ENCODE results near the gene CLOCK. TPM values are rescaled to one million over a fixed set of nuclear protein-coding genes. Genes with fewer than 3 reads are reported as not detected.
A peak's percentile ranks its signal among the peaks of the same experiment; 100 is the strongest.

CLOCK gene
- total RNA-seq, 2 donors from 2014 or later = 26.8 to 33.5 TPM

DNA sequence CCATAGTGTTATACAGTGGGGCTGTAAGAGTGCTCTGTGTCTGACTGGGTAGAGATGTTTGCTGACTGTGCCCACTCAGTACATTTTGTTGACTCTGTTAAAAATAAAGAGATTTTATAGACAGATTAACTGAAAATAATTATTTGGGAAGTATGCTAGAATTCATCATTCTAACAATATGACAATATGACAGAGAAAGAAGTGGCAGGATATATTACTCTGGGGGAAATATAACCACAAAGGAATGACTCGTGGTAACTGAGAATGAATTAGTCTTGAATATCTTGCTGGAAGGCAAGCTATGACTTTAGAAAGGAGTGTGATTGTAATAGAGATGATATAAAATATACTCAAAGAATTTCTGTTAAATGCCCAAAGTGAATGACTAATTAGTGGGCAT lies 104.2 kb downstream of the CLOCK start:
- DNase-seq (no peak), ATAC-seq (no peak)
- intact Hi-C loops (cut with DNase I) = no loop called here

DNA sequence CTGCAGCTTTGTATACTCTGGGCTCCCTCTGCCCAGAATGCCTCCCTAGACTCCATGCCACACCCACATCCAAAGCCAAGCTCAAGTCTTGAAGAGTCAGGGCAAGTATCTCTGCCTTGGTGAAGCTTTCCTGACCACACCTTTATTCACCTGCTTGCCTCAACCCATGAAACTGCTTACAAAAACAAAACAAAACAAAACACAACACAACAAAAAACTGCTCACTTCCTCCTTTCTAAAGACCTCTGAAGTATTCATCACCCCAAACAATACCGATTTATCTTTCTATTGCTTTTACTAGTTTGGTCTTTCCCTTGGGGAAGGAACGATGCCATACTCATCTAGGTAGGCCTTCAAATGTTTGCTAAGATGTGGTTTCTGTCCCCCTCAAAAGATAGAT lies 105.9 kb downstream of the CLOCK start:
- DNase-seq (no peak), ATAC-seq (no peak)
- intact Hi-C loops (cut with DNase I) = no loop called here

DNA sequence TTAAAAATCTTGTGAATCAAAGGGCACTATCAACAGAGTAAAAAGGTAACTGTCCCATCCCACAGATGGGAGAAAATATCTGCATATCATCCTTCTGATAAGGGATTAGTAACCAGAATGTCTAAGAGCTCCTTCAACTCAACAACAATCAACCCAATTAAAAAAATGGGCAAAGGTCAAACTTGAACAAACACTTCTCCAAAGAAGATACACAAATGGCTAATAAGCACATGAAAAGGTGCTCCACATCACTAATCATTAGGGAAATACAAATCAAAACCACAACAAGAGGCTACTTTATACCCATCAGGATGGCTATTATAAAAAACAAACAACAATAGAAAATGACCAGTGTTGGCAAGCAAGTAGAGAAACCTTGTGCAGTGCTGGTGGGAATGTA lies 107.7 kb downstream of the CLOCK start:
- intact Hi-C loops (cut with DNase I) = no loop called here
- ATAC-seq = no peak
- DNase-seq = no peak

DNA sequence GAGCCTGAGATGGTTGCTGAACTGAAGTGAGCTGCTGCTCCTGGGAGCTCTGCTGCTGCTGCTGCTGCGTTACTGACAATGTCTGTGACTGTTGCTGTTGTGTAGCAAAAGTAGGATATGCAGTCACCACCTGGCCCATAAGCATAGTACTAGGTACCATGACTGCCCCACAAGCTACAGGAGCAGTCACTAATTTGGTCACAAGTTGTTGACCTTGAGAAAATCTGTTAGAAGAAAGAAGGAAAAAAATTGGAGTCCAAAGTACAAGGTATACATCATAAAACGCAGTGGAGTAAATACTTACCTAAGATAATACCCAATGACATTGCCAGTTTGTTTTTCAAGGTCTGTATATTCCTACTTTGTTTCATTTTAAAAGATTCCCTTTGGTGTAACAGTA lies 108.4 kb downstream of the CLOCK start:
- DNase-seq (no peak), ATAC-seq (no peak)
- intact Hi-C loops (cut with DNase I) = no loop called here

GRCh38 chr4:55437823-55438222 lies 108.9 kb downstream of the CLOCK start:
- intact Hi-C loops (cut with DNase I) = no loop called here
- peak in 1 of 2 donors; percentile 7 for ATAC-seq
- DNase-seq = no peak

GRCh38 chr4:55437356-55437796 lies 109.3 kb downstream of the CLOCK start:
- DNase-seq (no peak), ATAC-seq (peak in 1 of 2 donors; percentile 19)
- intact Hi-C loops (cut with DNase I) = no loop called here

DNA sequence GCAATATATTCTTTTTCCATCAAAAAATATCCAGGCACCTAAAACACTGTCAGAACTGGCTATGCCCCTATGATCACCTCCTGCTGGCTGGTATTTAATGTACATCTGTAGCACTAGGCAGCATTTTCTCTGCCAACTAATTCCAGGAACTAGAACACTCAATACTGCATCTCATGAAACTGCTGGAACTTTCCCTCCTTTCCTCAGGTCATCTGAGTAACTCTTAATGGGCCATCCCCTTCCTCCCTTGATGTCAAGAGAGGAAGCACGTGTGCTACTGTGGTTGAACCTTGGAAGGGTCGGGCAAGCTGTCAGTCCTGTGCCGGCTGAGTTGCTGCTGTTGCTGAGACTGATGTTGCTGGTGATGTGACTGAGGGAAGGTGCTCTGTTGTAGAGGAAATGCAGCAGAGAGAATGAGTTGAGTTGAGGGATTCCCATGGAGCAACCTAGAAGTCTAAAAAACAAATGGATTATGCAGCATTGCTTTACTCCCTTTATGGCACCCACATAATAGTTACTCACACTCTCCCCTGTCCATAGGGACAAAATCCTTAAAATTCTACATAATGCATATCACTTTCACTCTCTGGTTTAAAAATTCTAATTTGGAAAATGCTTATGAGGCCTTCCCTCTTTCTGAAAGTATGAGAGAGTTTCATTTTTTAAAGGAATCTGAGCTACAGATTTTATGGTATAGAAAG lies 111.4 kb downstream of the CLOCK start:
- peak in 1 of 2 donors; percentile 50 for ATAC-seq
- no peak for DNase-seq
- intact Hi-C loops (cut with DNase I) = no loop called here

- intact Hi-C loops (cut with DNase I) = no loop called here
- DNase-seq = no peak
These were observed 114.9 kb downstream of the CLOCK start for GRCh38 chr4:55431710-55432336.

GRCh38 chr4:55424791-55425190 lies 121.9 kb downstream of the CLOCK start:
- intact Hi-C loops (cut with DNase I) = loop anchor here in 1 of 2 donors (5.0 kb wide), 1 partner anchor 48 kb away; no protein-coding TSS in a partner anchor
- ATAC-seq (no peak), DNase-seq (no peak)

More at GRCh38 chr4:55431710-55432336, 114.9 kb downstream of the CLOCK start:
- ATAC-seq = no peak

- DNase-seq (no peak), ATAC-seq (no peak)
- intact Hi-C loops (cut with DNase I) = no loop called here
These were observed 130.5 kb downstream of the CLOCK start for GRCh38 chr4:55416176-55416575.

- DNase-seq (no peak), ATAC-seq (no peak)
- intact Hi-C loops (cut with DNase I) = no loop called here
These were observed 135.1 kb downstream of the CLOCK start for GRCh38 chr4:55411621-55412020.

DNA sequence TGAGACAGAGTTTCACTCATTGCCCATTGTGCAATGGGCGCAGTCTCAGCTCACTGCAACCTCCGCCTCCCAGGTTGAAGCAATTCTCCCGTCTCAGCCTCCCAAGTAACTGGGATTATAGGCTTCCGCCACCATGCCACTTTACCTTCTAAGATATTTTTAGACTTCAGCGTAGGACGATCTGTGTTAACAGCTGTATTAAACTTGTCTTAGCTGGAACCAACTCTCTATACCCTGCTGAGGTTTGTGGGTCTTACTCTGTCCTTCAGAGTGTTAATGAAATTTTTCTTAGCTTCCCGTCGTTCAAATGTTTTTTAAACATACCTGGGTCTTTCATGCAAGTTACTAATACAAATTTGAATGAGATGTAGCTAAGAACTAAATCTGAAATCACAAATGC lies 136.3 kb downstream of the CLOCK start:
- peak; percentile 12 to 14 for ATAC-seq
- DNase-seq = no peak
- intact Hi-C loops (cut with DNase I) = no loop called here

DNA sequence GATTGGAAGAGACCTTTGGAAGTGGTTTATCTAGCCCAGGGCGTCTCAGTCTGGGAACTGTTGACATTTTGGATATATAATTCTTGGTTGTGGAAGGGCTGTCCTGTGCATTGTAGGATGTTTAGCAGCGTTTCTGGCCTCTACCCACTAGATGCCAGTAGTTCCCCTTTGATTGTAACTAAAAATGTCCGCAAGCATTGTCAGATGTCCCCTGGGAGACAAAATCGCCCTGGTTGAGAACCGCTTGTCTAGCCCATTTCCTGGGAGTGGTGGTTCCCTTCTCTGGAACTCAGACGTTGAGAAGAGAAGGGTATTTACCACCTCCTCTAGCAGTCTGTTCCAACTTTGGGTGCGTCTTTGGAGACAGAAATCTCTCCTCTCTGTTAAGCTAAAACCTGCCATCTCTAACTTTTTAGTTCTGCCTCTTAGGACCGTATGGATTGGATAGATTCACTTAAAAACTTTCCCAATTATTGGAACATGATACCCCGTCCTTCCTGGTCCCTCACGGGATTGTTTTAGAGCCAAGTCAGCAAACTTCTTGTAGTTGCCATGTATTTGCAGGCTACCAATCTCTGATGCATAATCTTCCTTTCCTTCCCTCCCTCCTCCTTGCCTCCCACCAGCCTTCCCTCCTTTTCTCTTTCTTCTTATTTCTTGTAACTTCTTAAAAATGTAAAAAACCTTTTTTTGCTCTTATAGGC lies 137.1 kb downstream of the CLOCK start:
- no peak for DNase-seq
- intact Hi-C loops (cut with DNase I) = no loop called here

DNA sequence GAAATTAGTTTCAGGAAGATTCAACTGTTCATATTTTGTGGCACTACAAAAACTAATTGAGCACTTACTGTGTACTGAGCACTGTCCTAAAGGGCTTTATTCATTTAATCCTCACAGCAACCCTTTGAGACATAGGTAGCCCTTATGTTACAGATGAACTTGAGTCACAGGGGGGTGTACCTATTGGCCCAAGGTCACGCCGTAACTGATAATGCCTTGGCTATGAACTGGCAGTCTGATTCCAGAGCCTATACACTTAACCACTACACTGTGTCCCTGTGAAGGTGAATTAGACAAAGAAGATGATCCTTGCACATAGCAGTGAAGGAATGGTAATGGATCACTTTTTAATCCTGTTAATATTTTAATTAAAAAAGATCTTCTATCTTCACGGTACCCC lies 138.9 kb downstream of the CLOCK start:
- DNase-seq = no peak
- intact Hi-C loops (cut with DNase I) = no loop called here
- ATAC-seq = no peak

More for the DNA sequence above, 137.1 kb downstream of the CLOCK start:
- peak; percentile 60 to 76 for ATAC-seq

DNA sequence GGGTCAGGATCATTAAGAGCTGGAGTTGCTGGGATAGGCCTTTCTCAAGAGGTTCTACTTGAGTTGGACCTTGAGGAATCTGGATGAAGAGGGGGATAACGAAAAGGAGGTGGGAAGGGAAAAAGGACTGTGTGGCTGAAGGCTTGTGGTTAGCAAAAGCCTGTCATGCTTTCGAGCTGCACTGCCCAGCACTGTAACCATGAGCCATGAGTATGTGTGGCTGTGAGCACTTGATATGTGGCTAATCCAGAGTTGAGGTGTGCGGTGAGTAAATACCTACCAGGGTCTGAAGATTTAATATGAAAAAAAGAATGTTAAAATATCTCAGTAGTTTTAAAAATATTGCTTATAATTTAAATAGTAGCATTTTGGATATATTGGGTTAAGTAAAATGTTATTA lies 139.6 kb downstream of the CLOCK start:
- no peak for ATAC-seq
- intact Hi-C loops (cut with DNase I) = no loop called here
- no peak for DNase-seq

GRCh38 chr4:55406545-55406944 lies 140.2 kb downstream of the CLOCK start:
- DNase-seq (no peak), ATAC-seq (no peak)
- intact Hi-C loops (cut with DNase I) = no loop called here

DNA sequence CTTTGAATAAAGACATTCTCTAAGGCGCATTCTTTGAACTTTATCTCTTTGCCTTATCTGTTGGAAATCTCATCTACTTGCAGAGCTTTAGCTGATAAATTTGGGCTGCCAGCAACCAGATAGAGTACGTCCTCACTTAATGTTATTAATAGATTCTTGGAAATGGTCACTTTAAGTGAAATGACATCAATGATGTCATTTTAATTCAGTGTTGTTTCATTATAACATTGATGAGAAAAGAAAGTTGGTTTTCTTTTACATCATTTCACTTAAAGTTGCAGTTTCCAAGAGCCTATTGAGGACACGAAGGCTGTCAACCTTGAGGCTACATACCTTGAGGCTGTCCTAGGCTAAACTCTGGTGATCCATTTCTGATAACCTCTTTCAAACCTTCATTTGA lies 141.6 kb downstream of the CLOCK start:
- intact Hi-C loops (cut with DNase I) = no loop called here
- DNase-seq (no peak), ATAC-seq (no peak)

DNA sequence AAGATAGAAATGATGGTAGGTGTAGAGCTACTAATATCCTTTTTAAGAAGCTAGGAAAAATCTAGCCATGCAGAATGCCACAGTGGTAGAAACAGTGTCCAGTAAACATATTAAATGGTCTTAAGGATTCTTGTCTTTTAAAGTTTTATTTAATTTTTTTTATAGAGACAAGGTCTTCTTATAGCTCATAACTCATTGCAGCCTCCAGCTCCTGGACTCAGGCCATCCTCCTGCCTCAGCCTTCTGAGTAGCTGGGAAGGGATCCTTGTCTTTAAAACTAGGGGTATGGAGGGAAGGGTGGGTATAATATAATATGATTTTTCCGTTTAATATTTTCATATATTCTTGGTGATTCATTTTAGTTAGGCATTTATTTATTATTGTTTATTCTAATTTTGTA lies 147.1 kb downstream of the CLOCK start:
- DNase-seq = no peak
- ATAC-seq = no peak
- intact Hi-C loops (cut with DNase I) = loop anchor here in 1 of 2 donors (5.0 kb wide), 1 partner anchor 52 kb away; the partner anchor contains the start of gene SRD5A3

GRCh38 chr4:55398966-55399365 lies 147.7 kb downstream of the CLOCK start:
- ATAC-seq (no peak), DNase-seq (no peak)
- intact Hi-C loops (cut with DNase I) = loop anchor here in 1 of 2 donors (5.0 kb wide), 1 partner anchor 52 kb away; the partner anchor contains the start of gene SRD5A3

GRCh38 chr4:55398461-55398860 lies 148.2 kb downstream of the CLOCK start:
- DNase-seq = no peak
- no peak for ATAC-seq
- intact Hi-C loops (cut with DNase I) = loop anchor here in 1 of 2 donors (5.0 kb wide), 1 partner anchor 51 kb away; the partner anchor contains the start of gene SRD5A3

Measured in left cardiac atrium (tissue), 4 donors.